ENCODE measurements around the gene UBE2L5.

Gene UBE2L5

DNA sequence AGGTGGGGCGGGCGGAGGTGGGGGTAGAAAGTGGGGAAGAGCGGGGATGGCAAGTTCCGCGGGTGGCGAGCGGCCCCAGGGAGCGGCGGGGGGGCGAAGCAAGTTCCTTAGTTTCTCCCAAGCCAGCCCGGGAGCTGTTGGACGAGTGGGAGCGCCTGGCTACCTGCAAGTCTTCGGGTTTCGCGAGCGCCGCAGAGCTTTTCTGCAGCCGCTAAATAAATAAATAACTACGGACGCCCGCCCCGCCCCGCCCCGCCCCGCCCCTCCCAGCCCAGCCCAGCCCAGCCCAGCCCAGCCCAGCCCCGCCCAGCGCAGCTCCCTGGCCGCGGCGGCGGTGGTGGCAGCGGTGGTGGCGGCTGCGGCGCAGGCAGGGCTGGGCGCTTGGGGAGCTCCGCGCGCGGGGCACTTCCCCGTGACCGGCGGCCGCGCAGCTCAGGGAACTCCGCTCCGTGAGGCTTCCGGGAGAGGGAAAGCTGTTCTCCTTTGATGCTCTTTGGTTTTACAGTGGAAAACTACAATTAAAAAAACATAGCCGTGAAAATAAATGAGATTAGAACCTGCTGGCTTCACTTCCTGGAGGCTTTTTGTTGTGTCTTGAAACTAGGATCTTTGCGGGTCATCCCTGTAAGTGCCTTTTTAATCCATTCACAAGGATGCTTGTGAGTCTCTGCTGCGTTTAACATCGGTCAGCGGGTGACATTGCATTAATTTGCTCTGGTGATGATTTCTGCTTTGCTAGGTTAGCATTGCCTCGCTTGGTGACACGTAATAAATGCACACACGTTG lies at the start of gene UBE2L5:
Gene UBE2L5, plus strand, starts transcription at position 440 of the 786 bp plus-strand sequence. CDS start 5,498 bp downstream, outside the sequence.
- peak; percentile 83 for DNase-seq

GRCh38 chr13:30373727-30374126 lies 48.6 kb upstream of the UBE2L5 start:
- DNase-seq, result no peak

DNA sequence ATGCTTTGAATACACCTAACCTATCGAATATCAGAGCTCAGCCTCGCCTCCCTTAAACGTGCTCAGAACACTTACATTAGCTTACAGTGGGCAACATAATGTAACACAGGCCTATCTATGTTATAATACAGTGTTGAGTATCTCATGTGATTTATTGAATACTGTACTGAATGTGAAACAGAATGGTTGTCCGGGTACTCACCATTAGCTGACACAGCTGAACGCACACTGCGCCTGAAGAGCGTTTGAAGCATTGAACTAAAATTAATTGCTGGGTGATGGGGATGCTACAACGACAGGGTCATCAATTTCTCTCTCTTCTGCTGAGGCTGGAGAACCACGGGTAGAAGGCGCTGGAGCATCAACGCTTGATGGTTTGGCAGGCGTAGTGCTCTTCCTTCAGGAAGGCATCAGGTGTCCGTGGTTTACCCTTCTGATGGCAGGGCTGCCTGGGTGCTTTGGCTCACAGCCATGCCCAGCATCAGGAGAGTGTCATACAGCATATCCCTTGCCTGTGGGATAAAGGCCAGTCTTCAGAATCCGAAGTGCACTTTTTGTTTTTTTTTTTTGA lies 46.9 kb upstream of the UBE2L5 start:
- no peak for DNase-seq

DNA sequence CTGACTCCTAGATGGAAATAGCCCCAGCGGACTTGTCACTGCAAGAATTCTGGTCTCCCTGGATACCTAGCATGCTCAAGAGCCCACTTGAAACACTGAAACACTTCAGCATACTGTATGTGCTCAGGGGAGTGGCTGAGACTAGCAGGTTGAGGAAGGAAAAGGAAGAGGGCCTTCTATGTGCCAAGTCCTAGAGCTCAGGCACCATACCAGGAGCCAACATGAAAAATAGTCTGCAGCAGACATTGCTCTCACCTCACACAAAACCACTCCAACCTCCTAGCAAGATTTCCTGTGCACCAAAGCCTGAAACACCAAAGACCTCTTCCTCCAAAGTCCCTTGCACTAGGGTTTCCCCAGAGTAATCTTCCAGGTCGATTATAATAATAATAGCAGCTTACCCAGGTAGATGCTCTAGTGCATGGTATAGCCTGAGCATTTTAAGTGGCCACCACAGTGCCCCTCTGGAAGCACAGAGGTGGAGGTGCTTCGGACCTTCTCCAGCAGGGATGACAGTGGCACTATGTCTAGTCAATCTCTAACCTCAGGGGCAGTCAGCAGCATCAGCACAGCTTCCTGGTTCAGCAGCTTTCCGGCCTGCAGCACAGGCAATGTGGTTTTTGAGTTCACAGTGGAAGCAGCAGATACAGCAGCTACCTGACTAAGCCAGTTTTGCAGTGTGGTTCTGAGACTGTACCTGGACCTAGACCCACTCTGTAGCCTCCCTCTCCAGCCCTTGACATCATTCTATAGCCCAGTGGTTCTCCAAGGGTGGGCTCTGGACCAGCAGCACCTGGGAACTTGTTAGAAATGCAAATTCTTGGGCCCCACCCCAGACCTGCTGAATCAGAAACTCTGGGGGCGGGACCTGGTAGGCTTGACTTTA lies 45.6 kb upstream of the UBE2L5 start:
- DNase-seq, result peak; percentile 82

DNA sequence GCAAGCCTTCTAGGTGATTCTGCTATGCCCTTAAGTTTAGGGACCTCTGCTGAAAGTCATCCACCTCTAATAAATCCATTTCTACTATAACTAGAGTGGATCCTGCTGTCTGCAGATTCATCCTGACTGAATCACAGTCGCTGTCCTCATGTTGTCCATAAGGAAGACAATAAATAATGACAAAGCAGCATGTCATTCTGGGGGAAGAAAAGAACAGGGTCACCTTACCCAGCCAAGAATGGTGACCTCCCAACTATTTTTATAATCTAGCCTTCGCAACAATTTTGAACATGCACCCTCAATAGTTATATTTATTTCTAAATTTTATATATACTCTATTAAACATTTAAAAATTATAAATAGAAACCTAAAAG lies 45.0 kb upstream of the UBE2L5 start:
- no peak for DNase-seq

DNA sequence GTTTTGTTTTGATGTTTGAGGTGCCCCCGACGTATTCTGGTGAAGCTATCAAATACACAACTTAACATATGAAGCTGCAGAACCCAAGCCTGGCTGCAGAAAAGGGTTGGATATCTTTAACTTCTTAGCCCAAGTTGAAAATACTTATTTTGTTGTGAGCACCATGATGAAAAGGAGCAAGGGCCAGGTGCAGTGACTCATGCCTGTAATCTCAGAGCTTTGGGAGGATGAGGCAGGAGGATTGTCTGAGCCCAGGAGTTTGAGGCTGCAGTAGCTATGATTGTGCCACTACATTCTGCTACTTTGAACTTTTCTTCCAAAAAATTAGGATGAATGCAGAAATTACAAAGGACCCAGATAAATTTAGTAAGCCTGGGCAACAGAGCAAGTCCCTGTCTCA lies 44.1 kb upstream of the UBE2L5 start:
- DNase-seq, result no peak

DNA sequence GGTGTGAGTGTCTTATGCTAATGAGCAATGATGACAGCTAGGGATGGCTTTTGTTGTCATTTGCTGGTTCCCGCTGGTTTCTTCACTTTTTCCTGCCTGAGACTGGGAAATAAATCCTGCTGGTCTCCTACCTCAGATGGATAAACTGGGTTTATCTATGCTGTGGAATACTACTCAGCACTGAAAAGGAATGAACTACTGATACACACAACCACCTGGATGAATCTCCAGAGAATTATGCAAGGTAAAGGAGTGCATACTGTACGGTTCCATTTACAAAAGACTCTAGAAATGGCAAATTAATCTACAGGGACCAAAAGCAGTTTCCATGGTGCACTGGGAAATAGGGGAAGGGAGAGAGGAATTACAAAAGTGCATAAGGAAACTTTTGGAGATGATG lies 41.2 kb upstream of the UBE2L5 start:
- no peak for DNase-seq

GRCh38 chr13:30382836-30383525 lies 39.3 kb upstream of the UBE2L5 start:
- no peak for DNase-seq

- DNase-seq, result no peak
Observed at GRCh38 chr13:30388406-30389283, 33.6 kb upstream of the UBE2L5 start.

DNA sequence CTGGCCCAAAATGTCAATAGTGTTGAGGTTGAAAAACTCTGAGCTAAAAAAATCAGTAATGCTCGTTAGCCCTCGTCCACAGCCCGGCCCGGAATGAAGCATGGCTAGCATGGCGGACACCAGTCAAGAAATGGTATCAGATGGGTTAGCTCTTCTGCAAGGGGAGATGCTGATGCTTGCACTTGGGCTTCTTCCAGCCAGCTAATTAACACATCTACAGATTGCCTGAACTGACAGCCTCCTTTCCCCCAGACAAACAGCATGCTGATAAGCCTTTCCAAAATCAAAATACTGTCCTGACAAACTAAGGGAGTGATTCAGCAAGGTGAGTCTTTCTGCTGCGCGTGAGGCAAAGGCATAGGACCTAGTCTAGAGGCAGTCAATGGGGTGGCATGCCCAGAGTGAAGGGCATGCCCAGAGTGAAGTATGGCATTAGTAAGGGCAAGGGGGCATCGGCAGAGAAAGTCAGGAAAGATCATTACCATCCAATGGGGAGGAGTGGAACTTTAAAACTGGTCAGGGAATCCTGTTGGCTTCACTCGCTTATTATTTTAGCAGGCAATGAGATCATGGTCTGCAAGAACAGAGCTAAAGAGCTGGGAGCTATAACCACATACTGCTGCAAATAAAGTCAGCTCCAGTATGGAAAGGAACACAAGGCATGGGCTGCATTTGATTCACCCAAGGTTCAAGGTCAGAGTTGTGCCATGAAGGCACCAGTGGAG lies 30.2 kb upstream of the UBE2L5 start:
- no peak for DNase-seq

- DNase-seq, result no peak
Observed at GRCh38 chr13:30392681-30393045, 29.6 kb upstream of the UBE2L5 start.

DNA sequence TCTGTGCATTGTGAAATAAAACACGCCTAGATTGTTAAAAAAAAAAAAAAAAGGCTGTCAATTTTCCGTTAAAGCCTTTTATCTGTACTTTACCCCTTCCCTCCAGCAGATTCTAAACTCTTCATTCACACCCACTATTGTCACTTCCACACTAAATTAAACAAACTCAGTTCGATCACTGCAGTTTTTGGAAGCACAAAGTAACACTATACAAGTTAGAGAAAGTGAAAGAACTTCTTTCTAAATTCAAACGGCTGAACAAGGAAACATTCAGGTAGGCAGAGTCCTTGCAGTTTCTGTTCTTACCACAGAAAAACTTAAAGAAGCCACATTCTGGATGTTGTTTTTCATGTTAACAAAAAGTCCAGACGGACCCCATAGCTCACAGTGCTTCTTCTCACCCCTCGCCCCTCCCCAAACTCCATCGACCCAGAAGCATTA lies 27.5 kb upstream of the UBE2L5 start:
- no peak for DNase-seq

DNA sequence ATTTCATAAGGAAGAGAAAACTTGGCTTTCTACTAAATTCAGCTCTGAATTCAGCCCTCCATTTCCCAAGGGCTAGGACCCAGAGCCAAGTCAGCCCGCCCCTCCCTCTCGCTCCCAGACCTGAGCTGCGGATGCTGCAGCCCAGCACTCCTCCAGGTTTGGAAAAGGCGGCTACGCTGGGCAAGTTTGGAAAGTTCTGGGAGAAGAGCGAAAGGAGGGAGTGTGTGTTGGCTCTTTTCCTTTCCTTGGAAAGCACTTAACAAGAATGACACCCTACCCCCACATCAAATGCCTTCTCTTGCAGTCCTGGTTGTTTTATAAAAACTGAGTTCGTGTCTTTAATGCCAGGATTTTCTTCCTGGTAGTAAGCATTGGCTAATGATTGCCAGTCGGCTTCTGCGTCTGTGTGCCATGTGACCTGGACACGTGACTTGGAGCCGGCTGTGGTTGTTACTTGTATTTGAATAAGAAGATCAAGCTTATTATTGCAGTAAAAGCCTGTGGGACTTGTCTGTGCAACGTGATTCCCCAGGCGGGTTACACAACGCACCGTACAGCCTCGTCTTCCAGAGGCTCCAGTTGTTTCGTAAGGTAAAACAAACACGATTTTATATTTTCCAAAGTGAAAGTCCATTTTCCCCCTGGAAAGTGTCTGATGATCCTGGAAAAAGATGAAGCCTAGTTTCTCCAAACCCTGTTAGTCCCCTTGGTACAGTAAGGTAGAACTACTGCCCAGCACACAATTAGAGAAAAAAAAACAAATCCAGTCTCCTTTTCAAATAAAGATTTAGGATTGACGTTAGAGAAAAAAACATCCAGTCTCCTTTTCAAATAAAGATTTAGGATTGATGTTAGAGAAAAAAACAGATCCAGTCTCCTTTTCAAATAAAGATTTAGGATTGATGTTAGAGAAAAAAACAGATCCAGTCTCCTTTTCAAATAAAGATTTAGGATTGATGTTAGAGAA lies 26.8 kb upstream of the UBE2L5 start:
- DNase-seq, result peak; percentile 60

- DNase-seq, result no peak
Observed at GRCh38 chr13:30396434-30397075, 25.7 kb upstream of the UBE2L5 start.

GRCh38 chr13:30398601-30399072 lies 23.7 kb upstream of the UBE2L5 start:
- no peak for DNase-seq

GRCh38 chr13:30400376-30400775 lies 21.9 kb upstream of the UBE2L5 start:
- DNase-seq, result no peak

DNA sequence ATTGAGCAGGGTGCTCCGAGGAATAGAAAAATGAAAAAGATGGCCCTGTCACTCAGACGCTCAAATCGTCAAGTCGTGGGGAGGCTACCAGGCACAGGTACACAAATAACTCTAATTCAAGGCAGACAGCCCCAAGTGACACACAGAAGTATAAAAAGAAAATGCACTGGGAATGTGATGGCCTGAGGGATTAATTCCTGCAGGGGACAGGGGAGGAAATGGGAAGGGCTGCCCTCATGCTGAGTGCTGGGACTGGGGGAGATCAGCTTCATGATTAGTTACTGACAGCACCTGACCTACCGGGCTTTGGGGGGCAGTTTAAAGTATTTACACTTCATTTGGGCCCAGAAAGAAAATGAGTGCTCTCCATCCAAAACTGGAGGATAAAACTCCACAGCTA lies 20.9 kb upstream of the UBE2L5 start:
- DNase-seq, result no peak

GRCh38 chr13:30403456-30403855 lies 18.8 kb upstream of the UBE2L5 start:
- DNase-seq, result no peak

GRCh38 chr13:30404207-30404606 lies 18.1 kb upstream of the UBE2L5 start:
- no peak for DNase-seq
